Activated CD4-positive, alpha-beta T cell treated with anti-CD3 and anti-CD28 coated beads for 48 hours (primary cell): ENCODE measurements around the gene SPIRE1.

ENCODE experiments used
- DNase-seq: peaks from one replicate; pipeline ENCODE4 v3.0.0-alpha.2; 2020

SPIRE1 gene

GRCh38 chr18:12479982-12480381 lies 177.9 kb downstream of the SPIRE1 start:
- DNase-seq = no peak

- DNase-seq = no peak
Observed at GRCh38 chr18:12479536-12479935, 178.4 kb downstream of the SPIRE1 start.

GRCh38 chr18:12478269-12479047 lies 179.4 kb downstream of the SPIRE1 start:
- DNase-seq = no peak

GRCh38 chr18:12477606-12478005 lies 180.3 kb downstream of the SPIRE1 start:
- no peak for DNase-seq

- no peak for DNase-seq
Observed at GRCh38 chr18:12476955-12477354, 181.0 kb downstream of the SPIRE1 start.

GRCh38 chr18:12474876-12475275 lies 183.0 kb downstream of the SPIRE1 start:
- DNase-seq = no peak

GRCh38 chr18:12474146-12474545 lies 183.8 kb downstream of the SPIRE1 start:
- no peak for DNase-seq

- DNase-seq = no peak
Observed at GRCh38 chr18:12470382-12471075, 187.4 kb downstream of the SPIRE1 start.

GRCh38 chr18:12468445-12468844 lies 189.5 kb downstream of the SPIRE1 start:
- DNase-seq = no peak

GRCh38 chr18:12464731-12465130 lies 193.2 kb downstream of the SPIRE1 start:
- DNase-seq = no peak

GRCh38 chr18:12463191-12463590 lies 194.7 kb downstream of the SPIRE1 start:
- no peak for DNase-seq

- no peak for DNase-seq
Observed at GRCh38 chr18:12462242-12462641, 195.7 kb downstream of the SPIRE1 start.

GRCh38 chr18:12461326-12461725 lies 196.6 kb downstream of the SPIRE1 start:
- no peak for DNase-seq

- DNase-seq = no peak
Observed at GRCh38 chr18:12460874-12461273, 197.0 kb downstream of the SPIRE1 start.

GRCh38 chr18:12458771-12459170 lies 199.1 kb downstream of the SPIRE1 start:
- no peak for DNase-seq

GRCh38 chr18:12456441-12456840 lies 201.5 kb downstream of the SPIRE1 start:
- no peak for DNase-seq

- no peak for DNase-seq
Observed at GRCh38 chr18:12455496-12455895, 202.4 kb downstream of the SPIRE1 start.

- DNase-seq = no peak
Observed at GRCh38 chr18:12452784-12453183, 205.1 kb downstream of the SPIRE1 start.

- DNase-seq = no peak
Observed at GRCh38 chr18:12451428-12451827, 206.5 kb downstream of the SPIRE1 start.

GRCh38 chr18:12449051-12449785 lies 208.7 kb downstream of the SPIRE1 start:
- no peak for DNase-seq

GRCh38 chr18:12445554-12445953 lies 212.4 kb downstream of the SPIRE1 start:
- no peak for DNase-seq

GRCh38 chr18:12443551-12443950 lies 214.4 kb downstream of the SPIRE1 start:
- DNase-seq = no peak

- DNase-seq = no peak
Observed at GRCh38 chr18:12442946-12443345, 215.0 kb downstream of the SPIRE1 start.
